ENCODE results near the gene PLIN5.

- TF ChIP-seq, protein P1, sequence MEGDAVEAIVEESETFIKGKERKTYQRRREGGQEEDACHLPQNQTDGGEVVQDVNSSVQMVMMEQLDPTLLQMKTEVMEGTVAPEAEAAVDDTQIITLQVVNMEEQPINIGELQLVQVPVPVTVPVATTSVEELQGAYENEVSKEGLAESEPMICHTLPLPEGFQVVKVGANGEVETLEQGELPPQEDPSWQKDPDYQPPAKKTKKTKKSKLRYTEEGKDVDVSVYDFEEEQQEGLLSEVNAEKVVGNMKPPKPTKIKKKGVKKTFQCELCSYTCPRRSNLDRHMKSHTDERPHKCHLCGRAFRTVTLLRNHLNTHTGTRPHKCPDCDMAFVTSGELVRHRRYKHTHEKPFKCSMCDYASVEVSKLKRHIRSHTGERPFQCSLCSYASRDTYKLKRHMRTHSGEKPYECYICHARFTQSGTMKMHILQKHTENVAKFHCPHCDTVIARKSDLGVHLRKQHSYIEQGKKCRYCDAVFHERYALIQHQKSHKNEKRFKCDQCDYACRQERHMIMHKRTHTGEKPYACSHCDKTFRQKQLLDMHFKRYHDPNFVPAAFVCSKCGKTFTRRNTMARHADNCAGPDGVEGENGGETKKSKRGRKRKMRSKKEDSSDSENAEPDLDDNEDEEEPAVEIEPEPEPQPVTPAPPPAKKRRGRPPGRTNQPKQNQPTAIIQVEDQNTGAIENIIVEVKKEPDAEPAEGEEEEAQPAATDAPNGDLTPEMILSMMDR (IDR thresholded peaks at IDR 0.05), result no peak
- no peak for TF ChIP-seq EP300 (IDR thresholded peaks at IDR 0.05)
- TF ChIP-seq POLR2A (IDR thresholded peaks at IDR 0.05), result no peak
Observed at GRCh38 chr19:4495471-4495870, 39.6 kb downstream of the PLIN5 start.
